ENCODE measurements around the gene MPHOSPH10. TPM values are rescaled to one million over a fixed set of nuclear protein-coding genes. Genes with fewer than 3 reads are reported as not detected.

MPHOSPH10 gene
- total and polyA plus RNA-seq, 4 donors = 16.8 to 40.6 (median 25.0) TPM

DNA sequence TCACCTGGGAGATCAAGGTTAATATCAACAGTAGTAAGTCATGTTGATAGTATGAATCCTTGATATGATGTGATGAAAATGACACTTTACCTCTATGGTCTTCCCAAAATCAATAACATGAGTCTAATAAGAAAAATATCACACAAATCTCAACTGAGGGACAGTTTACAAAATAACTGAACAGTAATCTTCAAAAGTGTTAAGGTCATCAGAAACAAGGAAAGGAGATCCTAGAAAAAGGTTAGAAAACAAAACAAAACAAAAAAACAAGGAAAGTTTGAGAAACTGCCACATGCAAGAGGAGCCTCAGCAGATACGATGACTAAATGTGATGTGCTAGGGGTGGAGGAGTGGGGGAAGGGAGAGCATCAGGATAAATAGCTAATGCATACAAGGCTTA, 16.6 kb upstream of the MPHOSPH10 start:
- Histone ChIP-seq H3K36me3 (ENCODE audit: control insufficient read depth in 4 of 4, insufficient read depth in 4 of 4, low read length in 4 of 4) (peaks cover 8 to 25% (median 12%) of the 10 kb centered on the region in 4 donors), H3K4me3 (no peak overlapping the region), H3K4me1 (ENCODE audit: control insufficient read depth in 5 of 5, insufficient read depth in 5 of 5, low read length in 5 of 5) (no peaks in the 10 kb centered on the region), H3K27me3 (ENCODE audit: control insufficient read depth in 3 of 3, insufficient read depth in 3 of 3, low read length in 2 of 3) (no peaks in the 10 kb centered on the region), H3K27ac (ENCODE audit: low read depth in 1 of 2, low read length in 1 of 2) (no peak overlapping the region), H3K9me3 (ENCODE audit: control insufficient read depth in 4 of 4, insufficient read depth in 3 of 4, low read length in 3 of 4) (no peaks in the 10 kb centered on the region), H3K9ac (ENCODE audit: insufficient read depth in 1 of 2, low read length in 2 of 2) (no peak overlapping the region)
- WGBS, 2 donors = 97 to 100% methylated on average over 1 of the region's 1 CpG
- ATAC-seq (ENCODE audit: insufficient read depth, low FRiP score) = no peak
- TF ChIP-seq, protein P1, sequence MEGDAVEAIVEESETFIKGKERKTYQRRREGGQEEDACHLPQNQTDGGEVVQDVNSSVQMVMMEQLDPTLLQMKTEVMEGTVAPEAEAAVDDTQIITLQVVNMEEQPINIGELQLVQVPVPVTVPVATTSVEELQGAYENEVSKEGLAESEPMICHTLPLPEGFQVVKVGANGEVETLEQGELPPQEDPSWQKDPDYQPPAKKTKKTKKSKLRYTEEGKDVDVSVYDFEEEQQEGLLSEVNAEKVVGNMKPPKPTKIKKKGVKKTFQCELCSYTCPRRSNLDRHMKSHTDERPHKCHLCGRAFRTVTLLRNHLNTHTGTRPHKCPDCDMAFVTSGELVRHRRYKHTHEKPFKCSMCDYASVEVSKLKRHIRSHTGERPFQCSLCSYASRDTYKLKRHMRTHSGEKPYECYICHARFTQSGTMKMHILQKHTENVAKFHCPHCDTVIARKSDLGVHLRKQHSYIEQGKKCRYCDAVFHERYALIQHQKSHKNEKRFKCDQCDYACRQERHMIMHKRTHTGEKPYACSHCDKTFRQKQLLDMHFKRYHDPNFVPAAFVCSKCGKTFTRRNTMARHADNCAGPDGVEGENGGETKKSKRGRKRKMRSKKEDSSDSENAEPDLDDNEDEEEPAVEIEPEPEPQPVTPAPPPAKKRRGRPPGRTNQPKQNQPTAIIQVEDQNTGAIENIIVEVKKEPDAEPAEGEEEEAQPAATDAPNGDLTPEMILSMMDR (IDR thresholded peaks at IDR 0.05; ENCODE audit: control extremely low read depth, extremely low read depth) = no peak
- no peak for DNase-seq

GRCh38 chr2:71117063-71117462, 13.4 kb upstream of the MPHOSPH10 start:
- ATAC-seq (ENCODE audit: insufficient read depth, low FRiP score) (no peak), DNase-seq (no peak)
- Histone ChIP-seq H3K27me3 (ENCODE audit: control insufficient read depth in 3 of 3, insufficient read depth in 3 of 3, low read length in 2 of 3) (no peaks in the 10 kb centered on the region), H3K9ac (ENCODE audit: insufficient read depth in 1 of 2, low read length in 2 of 2) (no peak overlapping the region), H3K4me1 (ENCODE audit: control insufficient read depth in 5 of 5, insufficient read depth in 5 of 5, low read length in 5 of 5) (peaks cover 0 to 3% (median 0%) of the 10 kb centered on the region in 5 donors), H3K36me3 (ENCODE audit: control insufficient read depth in 4 of 4, insufficient read depth in 4 of 4, low read length in 4 of 4) (peaks cover 4 to 31% (median 22%) of the 10 kb centered on the region in 4 donors), H3K4me3 (no peak overlapping the region), H3K9me3 (ENCODE audit: control insufficient read depth in 4 of 4, insufficient read depth in 3 of 4, low read length in 3 of 4) (no peaks in the 10 kb centered on the region), H3K27ac (ENCODE audit: low read depth in 1 of 2, low read length in 1 of 2) (no peak overlapping the region)
- TF ChIP-seq, protein P1 (IDR thresholded peaks at IDR 0.05; ENCODE audit: control extremely low read depth, extremely low read depth) = no peak

DNA sequence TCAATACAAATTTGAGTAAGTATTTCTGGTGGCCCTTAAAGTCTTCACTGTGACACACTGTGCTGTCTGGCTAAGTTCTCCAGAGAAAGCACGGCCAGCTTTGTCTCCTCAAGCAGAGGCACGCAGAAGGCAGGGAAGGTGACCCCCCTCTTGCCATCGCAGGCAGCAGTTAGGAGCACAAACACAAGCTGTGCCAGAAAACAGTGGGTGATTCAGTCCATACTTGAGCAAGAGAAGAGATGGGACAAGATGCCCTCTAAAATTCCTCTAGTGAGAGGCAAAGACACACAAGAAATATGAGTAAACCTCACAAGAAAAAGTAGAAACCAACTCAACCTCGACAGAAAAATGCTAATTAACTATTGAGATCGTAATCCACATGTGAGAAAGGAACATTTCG, 10.2 kb upstream of the MPHOSPH10 start:
- ATAC-seq (ENCODE audit: insufficient read depth, low FRiP score) = no peak
- 90 to 91% methylated on average over 6 of the region's 6 CpGs for WGBS, 2 donors
- no peaks in the 10 kb centered on the region for H3K9me3 ChIP-seq (ENCODE audit: control insufficient read depth in 4 of 4, insufficient read depth in 3 of 4, low read length in 3 of 4)

More for the DNA sequence above, 10.2 kb upstream of the MPHOSPH10 start:
- peaks cover 7 to 26% (median 20%) of the 10 kb centered on the region in 4 donors for H3K36me3 ChIP-seq (ENCODE audit: control insufficient read depth in 4 of 4, insufficient read depth in 4 of 4, low read length in 4 of 4)
- no peak overlapping the region for H3K9ac ChIP-seq (ENCODE audit: insufficient read depth in 1 of 2, low read length in 2 of 2)
- peak overlapping the region in 1 of 2 donors; percentile 33 for H3K27ac ChIP-seq (ENCODE audit: low read depth in 1 of 2, low read length in 1 of 2)
- TF ChIP-seq, protein P1 (IDR thresholded peaks at IDR 0.05; ENCODE audit: control extremely low read depth, extremely low read depth) = no peak
- no peak for DNase-seq
- H3K4me1 ChIP-seq (ENCODE audit: control insufficient read depth in 5 of 5, insufficient read depth in 5 of 5, low read length in 5 of 5) = peaks cover 0 to 3% (median 0%) of the 10 kb centered on the region in 5 donors
- H3K27me3 ChIP-seq (ENCODE audit: control insufficient read depth in 3 of 3, insufficient read depth in 3 of 3, low read length in 2 of 3) = no peaks in the 10 kb centered on the region
- no peak overlapping the region for H3K4me3 ChIP-seq
